Upper lobe of left lung (tissue), 6 donors: ENCODE measurements around the gene STEAP4. TPM values are rescaled to one million over a fixed set of nuclear protein-coding genes. Genes with fewer than 3 reads are reported as not detected.

Source experiments
- total RNA-seq, 6 donors: library from RNA; depleted of rRNA in 4 of 6; stranded (reverse); fragments of >200 nt in 4 of 6; gene quantifications; one replicate each; pipeline versions ENCODE4 v1.1.0 to v1.2.1, GENCODE V29; 2016 to 2021
- donor health status: DM: no; HTN: no; CAD: no; lungs with moderate emphysema.
- donor health status: DM: no; HTN: yes; CAD: no; lungs with severe emphysema.

Gene STEAP4
- total RNA-seq, 6 donors from 2014 or later = 11.5 to 81.8 (median 54.8) TPM

Other genes with a start within 250 kb of the STEAP4 start
- 100 to 1,000 TPM in 3 of 6 donors, 10 to 100 TPM in 3; 20.0 to 120 (median 91.8) TPM for gene SRI, start 86.9 kb downstream of the STEAP4 start, total RNA-seq